Ammon's horn (tissue), 1 donor: ENCODE data around the gene CACNA1S.
A peak's percentile ranks its signal among the peaks of the same experiment; 100 is the strongest.

Source experiments
- DNase-seq: peaks from one replicate; pipeline ENCODE4 v3.0.0-alpha.2; 2016; ENCODE audit warnings: low spot score

CACNA1S gene

DNA sequence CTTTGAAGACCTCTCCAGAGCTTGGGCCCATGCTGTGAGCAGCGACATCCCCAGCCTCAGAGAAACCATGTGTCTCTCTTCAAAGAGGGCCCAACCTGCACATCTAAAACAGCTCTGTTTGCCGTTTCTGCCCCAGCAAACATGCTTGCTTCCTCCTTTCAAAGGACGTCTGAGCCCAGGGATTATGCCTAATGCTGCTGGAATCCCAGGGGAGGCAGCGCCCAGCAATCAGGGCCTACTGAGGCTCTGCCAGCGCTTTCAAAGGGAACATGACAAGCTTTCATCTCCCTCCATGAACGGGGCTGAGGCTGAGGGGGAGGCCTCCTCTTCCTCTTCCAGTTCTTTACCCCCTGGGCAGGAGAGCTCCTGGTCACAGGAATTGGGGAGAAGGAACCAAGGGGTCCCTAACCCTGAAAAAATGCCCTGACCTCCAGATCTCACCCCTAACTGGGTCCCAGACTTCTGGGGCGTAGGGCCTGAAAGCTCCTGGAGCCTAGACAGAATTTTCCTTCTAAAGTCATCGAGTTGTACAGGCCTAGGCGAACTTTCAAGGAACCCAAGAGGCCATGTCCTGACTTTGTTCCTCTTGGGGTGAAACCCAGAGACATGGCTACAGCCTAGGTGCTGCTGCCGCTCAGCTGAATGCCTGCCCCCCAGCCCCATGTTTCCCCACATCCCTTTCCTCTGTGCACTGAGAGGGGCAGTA is 28.2 kb upstream of the CACNA1S start:
- no peak for DNase-seq

DNA sequence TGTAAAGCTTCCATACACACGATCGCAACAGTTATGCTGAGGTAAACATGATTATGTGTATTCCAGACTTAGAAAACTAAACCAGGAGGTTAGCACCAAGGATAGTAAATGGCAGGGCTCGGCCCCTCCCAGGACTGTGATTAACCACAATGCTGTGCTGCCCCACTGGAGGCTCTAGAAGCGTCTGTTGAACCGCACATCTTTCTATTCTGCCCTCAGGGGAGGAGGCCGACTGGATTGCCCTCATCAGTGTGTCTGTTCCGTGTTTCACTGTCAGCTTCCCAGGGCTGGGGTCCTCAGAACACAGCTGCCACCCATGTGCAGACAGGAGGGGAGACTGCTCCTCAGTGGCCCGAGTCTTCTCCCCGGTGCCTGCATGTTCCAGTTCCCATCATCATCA is 27.5 kb upstream of the CACNA1S start:
- no peak for DNase-seq

DNA sequence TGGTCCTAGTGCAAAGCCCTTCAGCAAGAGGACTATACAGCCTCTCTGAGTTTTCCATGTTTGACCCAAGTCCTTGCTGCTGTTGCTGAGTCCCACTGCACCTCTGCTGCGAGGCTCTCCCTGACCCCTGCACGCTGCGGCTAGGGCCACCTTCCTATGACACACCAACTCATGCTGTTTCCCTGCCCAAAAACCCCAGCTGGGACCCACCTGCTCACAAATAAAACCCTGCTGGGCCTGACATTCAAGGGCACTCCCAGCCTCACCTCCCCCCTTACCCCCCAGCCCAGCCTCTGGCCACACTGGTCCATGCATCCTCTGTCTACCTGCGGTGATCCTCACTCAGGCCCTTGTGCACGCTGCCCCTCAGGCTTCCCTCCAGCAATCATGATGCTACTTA is 27.1 kb upstream of the CACNA1S start:
- no peak for DNase-seq

DNA sequence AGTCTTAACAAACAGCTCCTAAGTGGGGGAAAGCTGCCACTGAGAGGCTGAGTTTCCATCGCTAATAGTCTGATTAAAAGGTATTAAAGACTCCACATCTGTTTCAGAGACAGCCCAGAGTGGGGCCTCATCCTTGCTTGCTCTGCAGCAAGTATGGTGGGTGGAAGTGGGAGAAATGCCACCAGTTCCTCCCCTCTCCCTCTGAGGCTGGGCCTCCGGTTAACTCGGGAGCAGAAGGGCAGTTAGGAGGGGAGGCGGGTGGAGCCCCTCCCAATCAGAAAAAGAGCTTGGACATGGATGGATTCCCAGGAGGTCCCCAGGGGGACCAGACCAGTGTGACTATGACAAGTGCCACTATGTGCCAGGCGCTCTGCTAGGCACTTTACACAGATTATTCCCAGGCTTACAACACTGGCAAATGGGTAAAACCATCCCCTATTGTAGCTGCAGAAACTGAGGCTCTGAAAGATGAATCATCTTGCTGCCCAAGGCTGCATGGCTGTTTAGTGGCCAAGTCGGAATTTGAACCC is 26.1 kb upstream of the CACNA1S start:
- no peak for DNase-seq

DNA sequence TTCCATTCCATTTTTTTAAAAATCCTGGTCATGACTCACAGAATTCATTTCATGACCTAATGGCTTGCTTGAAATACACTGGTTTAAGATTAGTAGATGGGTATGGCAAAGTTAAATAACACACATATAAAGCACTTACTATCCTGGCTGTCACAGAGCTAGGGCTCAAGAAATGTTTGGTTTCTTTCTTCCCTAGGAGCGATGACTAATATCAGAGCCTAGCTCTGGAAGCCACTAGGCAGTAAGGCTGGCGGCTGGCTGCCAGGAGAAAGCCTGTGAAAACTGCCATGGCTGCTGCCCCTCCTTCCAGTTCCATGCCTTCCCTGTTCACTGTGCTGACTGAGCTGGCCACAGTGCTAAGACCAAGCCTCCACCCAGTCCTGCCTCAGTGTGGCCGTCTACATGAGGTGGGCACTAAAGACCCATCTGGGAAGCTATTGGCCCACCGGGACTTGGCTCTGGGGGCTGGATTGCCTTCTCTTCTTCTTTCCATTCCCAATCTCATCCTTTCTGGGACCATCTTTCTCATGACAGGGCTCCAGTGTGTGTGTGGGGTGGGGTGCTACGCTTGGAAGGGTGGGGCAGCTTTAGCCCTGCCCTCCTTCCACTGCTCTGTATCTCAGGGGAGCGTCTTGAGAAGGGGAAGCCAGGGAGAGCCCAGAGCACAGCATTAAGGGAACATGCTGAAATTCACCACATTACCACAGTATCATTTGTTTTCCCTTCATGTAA is 25.5 kb upstream of the CACNA1S start:
- peak; percentile 72 for DNase-seq

DNA sequence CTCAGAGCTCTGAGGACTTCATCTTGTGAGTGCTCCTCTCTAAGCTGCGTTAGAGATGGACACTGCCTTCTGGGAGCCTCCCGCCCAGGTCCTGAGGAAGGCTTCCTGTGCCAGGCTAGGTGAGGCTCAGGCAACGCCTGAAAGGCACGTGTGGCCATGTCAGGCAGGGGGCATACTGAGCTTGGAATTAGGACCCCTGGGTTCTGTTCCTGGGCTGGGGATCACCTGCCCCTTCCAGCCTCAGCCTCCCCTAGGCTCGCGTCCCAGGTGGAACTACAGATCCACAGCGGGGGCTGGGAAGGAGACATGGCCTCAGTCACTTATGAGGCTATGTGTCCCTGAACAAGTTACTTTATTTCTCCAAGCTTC is 24.8 kb upstream of the CACNA1S start:
- no peak for DNase-seq

DNA sequence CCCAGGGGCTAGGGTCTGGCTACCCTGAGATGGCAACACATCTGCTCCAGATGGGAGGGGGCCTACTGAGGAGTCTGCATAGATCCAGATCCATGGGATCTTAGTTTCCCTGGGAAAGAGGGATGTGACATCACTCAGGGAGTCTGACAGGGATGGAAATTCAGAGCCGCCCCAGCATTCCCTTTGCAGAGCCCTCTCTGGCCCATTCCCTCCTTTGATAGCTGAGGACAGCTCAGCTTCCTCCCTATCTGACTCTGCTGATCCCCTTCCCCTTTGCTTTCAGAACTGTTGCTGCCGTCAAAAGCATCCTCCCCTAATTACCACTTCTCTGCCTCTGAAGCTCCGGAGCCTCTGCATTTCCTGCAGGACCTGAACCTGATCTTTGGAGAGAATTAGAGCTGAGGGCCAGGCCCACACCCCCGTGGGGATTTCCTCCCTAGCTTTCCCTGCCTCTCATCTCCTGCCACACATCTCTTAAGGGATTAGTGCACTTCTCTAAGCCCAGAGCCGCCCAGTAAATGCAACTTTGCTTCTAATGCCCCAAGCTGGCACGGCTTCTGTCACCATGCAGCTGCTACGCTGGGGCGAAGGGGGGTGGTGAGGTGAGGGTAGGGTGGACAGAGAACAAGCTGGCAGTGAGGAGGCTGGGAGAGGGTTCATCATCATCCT is 24.3 kb upstream of the CACNA1S start:
- no peak for DNase-seq

DNA sequence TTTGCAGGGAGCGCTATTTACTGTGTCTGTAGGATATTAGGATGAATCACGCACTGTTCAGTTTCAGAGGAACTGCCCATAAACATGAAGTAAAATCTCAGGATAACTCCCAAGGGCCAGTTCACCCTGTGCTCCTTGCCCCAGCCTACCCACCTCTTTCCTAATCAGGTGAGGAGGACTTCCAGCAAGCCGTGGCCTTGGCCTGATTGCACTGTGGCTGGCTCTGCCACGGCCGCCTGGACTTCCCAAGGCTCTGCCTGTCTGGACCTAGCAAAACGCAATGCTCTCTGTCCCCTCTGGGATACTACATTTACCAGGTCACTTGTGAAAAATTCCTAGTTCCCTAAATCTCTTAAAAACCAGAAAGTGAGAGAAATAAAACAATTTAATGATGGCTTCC is 22.2 kb upstream of the CACNA1S start:
- no peak for DNase-seq

DNA sequence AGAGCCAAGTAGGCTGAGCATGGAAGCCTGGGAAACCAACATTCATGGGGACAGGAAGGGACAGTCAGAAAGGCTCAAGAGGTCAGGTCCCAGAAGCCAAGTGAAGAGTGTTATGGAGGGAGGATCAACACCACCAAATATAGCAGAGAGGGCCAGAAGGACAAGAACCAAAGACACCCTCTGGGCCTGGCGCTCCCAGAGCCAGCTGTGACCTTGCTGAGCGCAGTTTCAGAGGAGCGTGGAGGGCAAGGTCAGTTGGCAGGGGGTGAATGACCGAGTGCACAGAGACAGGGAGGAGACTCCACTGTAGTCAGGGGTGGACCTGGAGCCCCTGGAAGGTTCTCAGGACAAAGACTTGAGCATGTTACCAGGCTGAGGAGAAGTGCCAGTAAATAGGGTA is 19.2 kb upstream of the CACNA1S start:
- no peak for DNase-seq

DNA sequence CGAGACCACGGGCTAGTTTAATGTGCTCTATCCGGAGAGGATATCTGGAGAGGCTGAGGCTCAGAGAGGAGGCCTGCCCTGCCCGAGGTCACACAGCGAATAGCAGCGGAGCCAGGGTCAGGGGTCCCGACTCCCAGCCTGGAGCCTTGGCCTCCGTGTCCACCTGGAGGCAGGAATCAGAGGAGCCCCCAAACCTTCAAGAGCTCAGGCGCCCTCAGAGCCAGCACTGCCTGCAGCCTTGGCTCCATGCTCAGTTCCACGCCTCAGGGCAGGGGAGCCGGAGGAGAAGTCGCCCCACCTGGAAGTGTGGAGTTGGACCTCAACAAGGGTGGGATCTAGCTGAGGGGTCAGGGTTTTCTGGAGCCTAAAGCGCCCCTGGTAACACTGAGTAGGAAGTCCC is 16.7 kb upstream of the CACNA1S start:
- DNase-seq: no peak

DNA sequence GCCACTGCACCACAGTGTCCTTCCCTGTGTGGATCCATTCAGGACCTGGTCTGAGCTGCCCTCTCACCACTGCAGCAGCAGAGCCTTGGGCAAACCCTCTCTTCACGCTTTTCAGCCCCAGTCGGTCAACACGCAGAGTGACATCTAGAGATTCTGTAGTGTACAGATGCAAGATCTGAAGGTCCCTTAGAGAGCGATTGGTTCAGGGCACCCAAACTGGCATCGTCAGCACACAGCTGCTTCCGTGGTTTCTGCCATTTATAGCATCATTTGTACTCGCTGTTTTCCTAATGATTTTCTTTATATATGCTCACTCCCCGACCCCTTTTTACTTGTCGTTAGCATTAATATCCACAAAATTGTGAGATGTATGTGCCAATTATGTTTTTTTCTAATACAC is 16.2 kb upstream of the CACNA1S start:
- DNase-seq: no peak

DNA sequence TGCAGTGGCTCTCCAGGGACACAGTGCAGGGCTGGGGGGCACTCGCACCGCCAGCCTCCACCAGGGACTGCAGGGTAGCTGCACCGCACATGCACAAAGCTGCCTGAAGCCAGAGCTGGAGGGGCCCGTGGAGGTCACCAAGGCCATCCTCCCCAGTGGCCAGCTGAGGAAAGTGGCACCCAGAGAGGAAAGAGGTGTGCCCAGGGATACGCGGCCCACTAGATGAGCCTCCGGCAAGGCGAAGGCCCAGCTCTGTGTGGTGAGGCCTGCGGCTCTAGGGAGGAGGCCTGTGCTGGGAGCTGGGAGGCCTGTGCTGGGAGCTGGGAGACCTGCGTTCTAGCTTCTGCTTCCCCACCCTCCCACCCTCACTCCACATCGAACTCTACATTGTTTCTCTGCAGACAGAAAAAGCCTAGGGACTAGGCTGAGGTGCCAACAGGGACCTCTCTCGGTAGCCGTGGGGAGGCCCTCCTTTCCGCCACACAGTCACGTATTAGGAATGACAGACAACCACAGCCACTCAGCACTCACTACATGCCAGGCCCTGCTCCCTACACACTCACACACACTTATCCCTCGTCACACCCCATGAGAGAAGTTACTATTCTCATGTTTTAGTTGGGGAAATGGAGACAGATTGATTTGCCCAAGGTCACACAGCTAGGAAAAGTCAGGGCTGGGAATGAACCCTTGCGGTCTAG is 15.7 kb upstream of the CACNA1S start:
- DNase-seq: no peak

DNA sequence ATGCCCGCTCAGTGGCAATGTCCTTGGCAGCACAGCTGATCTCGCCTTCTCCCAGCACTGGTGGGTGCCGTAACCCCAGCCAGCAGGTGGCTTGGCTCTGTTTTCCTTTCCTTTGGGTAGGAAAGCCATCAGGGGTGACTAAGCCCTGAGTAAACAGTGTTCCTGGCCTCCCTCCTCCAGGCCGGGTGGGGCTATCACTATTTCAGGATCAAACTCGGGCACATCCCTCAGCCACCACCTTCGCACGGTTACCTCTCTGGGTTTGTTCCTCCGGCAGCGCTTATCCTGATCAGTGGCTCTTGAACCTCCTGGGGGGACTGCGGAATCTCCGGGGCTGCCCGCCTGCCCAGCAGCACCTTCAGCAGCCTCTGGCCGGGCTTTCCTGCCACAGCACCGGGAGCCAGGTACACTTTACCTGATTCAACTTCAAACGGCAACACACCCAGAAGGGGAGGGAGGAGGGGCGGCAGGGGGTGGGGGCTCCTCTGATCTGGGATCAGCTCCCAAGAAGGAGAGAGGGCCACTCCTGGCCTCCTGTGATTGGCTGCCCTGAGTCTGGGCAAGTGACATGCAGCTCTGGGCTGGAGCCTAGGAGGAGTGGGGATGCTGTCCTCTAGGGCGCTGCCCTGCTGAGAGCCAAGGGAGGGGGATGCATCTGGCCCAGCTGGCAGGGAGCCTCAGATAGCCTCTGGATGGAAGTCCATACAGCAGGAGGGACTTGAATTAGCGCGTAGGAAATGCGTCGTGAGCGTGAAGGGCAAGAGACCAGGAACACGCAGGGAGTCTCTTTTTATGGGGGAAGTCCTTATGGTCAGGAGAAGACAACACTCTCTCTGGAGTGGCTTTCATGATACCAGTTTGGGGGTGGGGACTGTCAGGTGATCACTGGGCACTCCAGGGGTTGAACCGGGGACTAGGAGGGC is 14.9 kb upstream of the CACNA1S start, which contains the start of gene ASCL5:
Gene ASCL5 (minus strand): TSS at position 353 of the 923 bp plus-strand sequence. CDS start 11,812 bp downstream, outside the sequence.
- no peak for DNase-seq

DNA sequence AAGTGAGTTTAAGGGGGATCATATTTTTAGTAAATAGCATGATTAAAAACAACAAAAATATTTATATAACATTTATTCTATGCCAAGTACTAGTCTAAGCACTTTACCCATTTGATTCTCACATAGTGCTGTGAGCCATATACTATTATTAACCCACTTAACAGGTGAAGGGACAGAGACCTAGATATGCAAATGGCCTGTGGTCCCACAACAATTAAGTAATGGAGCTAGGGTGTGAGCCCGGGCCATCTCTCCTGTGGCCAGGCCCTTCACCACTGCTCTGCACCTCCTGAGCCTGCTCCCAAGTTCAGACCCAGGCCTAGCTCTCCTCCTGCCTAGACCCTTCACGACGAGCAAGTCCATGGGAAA is 14.2 kb upstream of the CACNA1S start:
- no peak for DNase-seq

DNA sequence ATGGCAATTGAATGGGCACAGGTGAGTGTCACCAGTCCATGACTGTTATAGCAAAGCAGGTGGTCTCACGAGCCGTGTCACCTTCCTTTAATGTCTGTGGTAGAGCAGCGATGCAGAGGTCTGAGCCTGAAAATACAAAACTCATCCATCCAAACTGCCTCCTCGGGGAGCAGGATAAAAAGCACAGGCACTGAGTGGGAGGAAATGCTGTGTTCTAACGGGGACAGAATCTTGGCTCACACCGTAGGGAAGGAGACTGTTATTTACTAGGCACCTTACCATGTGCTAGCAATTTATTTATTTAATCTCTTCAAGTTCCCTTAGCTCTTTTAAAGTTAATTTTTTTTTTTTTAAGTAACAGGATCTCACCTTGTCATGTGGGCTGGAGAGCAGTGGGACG is 13.6 kb upstream of the CACNA1S start:
- peak; percentile 58 for DNase-seq

DNA sequence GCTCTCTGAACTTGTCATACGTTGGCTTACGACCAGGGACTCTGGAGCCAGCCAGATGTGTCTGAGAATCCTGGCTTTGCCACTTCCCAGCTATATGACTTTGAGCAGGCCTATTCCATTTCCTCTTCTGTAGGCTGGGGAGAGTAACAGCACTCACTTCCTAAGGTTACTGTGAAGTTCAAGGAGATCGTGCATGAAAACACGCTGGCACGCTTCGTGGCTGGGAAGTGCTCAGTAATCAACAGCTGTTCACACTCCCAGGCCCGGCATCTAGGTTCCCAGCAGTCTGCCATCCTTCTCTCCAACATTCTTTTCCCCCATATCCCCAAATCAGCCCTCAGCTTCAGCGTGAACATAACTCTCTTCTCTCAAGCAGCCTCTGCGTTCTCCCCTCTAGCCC is 12.8 kb upstream of the CACNA1S start:
- no peak for DNase-seq

DNA sequence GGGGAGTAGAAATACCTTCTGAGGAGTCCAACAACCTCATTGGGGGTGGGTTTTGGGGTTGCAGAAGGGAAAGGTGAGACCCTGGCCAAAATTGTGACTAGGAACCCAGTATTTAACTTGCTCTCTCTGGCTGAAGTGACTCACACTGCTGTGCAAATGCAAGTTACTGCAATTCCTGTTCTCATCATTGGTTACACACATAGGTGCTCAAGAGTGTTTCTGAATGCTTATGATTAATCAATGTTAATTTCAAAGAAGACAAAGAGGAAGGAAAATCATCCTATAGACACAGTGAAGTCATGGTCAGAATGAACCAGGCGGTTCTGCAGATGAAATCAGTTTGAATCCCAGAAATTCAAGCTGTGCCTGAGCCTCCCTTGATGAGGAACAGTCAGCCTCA is 11.6 kb upstream of the CACNA1S start:
- DNase-seq: no peak

DNA sequence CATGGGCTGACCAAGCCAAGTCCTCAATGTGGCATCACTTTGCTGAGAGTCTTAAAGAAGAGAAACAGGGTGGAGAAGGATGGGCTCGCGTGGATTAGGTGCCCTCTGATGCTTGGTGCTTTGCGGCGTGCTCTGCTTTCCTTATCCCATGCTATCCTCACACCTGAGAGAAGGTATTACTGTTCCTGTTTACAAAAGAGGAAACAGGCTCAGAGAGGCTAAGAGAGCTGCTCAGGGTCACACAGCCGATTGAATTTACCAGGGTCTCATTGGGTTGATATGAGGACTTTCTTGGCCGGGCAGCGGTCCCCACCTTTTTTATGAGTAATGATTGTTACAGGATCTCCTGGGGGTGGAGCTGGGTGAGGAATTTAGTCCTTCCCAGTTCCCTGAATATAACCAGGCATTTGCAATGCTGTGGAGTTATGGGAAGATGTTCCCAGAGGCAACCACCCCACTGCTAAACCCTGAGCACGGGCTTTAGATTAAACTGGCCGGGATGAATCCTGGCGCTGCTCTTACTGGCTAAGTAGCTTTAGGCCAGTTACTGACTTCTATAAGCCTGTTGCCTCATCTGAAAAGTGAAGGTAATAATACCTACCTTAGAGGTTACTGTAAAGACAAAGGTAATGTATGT is 10.2 kb upstream of the CACNA1S start:
- no peak for DNase-seq

DNA sequence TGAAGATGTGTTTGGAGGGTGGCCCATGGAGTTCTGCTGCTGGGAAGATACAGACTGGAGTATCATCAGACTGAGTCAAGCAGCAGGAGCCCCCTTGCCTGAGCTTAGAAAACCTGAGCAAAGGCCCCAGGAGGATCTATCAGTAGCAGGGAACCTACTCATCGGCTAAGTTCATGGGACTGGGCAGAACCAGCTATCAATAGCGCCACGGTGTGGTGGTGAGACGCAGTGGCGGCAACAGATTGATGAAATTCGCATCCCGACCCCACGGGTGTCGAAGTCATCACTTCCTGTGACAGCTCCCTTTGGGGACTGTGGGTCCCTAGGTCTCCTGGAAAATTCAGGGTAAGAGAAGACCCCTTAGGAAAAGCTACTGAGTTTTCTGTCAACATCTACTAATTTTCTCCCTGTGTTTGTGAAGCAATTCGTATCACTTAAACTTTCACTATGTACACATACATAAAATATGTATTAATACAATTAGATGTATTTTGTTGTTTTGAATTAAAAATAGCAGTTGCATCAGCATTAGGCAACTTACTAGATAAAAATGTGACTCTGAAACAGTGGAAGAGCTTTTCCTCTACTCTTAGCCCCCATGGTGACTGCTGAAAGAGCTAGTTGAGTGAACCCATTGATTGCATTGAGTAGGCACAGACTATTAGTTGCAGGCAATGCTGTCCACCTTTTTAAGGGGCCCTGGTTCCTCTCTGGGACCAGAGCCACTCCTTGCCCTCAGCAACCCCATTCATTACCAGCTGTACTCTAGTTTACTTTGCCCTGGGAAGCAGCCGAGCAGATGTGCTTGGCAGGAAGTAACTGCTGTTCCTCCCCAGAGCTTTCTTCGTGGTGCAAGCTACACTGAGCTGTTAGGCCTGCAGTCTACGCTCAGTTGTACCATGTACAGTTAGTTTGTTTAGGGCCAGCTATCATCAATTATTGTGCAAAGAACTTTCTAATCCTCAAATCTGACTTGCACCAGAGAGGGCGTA is 7.3 kb upstream of the CACNA1S start:
- peak; percentile 70 for DNase-seq

DNA sequence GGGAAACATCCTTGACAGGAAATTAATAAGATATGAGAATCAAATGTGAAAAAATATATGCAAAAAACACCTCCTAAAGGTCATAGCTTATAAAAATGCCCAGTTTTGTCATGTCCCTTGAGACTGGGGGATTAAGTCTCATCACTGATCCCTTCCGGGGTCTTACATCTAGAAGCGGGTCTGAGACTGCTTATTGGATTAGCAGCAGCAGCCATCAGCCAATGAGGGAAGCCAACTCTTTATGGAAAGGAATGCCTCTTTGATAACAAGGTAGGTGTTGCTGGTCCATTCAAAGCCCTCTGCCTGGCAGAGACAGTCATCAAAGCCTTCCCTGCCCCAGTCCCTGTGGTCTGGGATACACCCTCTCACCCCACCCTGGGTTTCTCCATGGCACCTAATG is 3.9 kb upstream of the CACNA1S start:
- DNase-seq: no peak
